NCI-H524 (cell line): ENCODE measurements around the gene GPX5.

Experiments used
- DNase-seq, 2 experiments: peaks; one replicate each; lab custom pipeline; 2025; lab: John Stamatoyannopoulos, UW

Gene GPX5

GRCh38 chr6:28555136-28555535, 29.5 kb downstream of the GPX5 start:
- DNase-seq = no peak

GRCh38 chr6:28558629-28559028, 32.9 kb downstream of the GPX5 start:
- no peak for DNase-seq

GRCh38 chr6:28563430-28564095, 37.9 kb downstream of the GPX5 start:
- DNase-seq = no peak

GRCh38 chr6:28565823-28566526, 40.3 kb downstream of the GPX5 start:
- no peak for DNase-seq

- no peak for DNase-seq
Observed at GRCh38 chr6:28566527-28567252, 41.0 kb downstream of the GPX5 start.

- DNase-seq = no peak
Observed at GRCh38 chr6:28567506-28567905, 41.8 kb downstream of the GPX5 start.

- no peak for DNase-seq
Observed at GRCh38 chr6:28568515-28569108, 42.9 kb downstream of the GPX5 start.

GRCh38 chr6:28569748-28570147, 44.1 kb downstream of the GPX5 start:
- no peak for DNase-seq

GRCh38 chr6:28580475-28580874, 54.8 kb downstream of the GPX5 start:
- DNase-seq = peak in 1 of 2 experiments; percentile 11

- no peak for DNase-seq
Observed at GRCh38 chr6:28583463-28583862, 57.8 kb downstream of the GPX5 start.
